GM21528 (cell line): ENCODE data around the gene DCC.
"Not testable (repeated sequence)": the region's sequence is repeated elsewhere in the genome, so short reads cannot be mapped to it uniquely, and the experiment has no call there.

Source experiments
- ATAC-seq: cut with Tn5 transposase; IDR thresholded peaks from one replicate; pipeline ENCODE4 v1.9.1; 2021; ENCODE audit warnings: mild to moderate bottlenecking, moderate library complexity; ENCODE audit not compliant: unreplicated experiment, low FRiP score

The DCC gene

DNA sequence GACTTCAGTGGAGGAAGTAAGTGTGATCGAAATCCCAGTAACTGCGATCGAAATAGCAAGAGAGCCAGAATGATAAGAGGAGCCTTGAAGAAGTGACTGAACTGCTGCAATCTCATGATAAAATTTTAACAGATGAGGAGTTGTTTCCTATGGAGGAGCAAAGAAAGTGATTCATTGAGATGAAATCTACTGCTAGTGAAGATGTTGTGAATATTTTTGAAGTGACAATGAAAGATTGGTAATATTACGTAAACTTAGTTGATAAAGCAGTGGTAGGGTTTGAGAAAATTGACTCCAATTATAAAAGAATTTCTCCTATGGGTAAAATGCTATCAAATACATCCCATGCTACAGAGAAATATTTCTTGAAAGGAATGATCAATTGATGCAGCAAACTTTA lies 1103.8 kb downstream of the DCC start:
- no peak for ATAC-seq

DNA sequence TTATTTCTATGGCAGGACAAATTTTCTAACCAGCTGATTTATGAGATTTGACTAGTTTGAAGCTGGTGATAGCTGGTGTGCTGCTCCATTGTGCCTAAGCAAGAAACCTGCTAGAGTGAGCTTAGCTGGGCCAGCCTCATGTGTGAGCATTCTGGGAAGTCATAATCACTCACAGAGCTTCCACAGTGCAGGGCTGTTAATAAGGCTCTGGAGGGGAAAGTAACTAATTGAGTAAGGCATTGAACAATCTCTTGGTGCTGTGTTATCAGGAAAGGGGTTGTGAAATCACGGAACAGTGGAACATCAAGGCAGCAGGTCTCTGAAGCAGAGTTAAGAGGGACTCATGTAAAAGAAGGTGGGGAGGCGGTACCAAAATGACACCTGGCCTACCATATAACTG lies 1111.9 kb downstream of the DCC start:
- ATAC-seq, result no peak

DNA sequence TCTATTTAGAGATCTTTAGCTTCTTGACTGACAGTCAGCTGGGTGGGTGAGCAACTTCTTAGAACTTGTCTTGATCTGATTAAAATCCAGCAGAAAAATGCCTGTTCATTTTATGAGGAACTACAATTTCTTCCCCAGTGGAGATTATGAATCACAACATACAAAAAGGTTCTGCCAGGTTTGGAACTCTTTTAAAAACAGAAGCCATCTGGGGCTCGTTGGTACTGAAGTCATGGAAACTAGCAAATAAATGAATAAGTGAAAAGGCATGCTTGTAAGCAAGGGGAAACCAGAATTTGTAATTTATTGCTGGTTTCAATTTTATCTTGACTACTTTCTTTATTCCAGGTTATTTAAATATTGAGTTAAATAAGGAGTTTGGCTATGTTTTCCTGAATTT lies 1117.1 kb downstream of the DCC start:
- ATAC-seq, result no peak

DNA sequence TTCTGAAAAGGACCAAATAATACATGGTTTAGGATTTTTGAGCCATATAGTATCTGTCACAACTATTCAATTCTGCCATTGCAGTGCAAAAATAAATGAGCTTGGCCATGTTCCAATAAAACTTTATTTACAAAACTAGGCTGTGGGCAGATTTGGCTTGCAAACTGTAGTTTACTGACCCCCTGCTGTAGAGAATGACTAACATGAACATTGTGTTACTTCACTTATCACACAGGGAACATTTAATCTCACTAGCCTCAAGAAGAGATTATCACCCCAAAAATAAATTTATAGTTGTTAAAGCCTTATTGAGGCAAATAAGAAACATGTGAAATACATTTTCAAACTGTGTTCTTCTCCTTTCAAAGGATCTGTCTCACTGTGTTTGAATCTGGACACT lies 1118.3 kb downstream of the DCC start:
- ATAC-seq, result no peak

DNA sequence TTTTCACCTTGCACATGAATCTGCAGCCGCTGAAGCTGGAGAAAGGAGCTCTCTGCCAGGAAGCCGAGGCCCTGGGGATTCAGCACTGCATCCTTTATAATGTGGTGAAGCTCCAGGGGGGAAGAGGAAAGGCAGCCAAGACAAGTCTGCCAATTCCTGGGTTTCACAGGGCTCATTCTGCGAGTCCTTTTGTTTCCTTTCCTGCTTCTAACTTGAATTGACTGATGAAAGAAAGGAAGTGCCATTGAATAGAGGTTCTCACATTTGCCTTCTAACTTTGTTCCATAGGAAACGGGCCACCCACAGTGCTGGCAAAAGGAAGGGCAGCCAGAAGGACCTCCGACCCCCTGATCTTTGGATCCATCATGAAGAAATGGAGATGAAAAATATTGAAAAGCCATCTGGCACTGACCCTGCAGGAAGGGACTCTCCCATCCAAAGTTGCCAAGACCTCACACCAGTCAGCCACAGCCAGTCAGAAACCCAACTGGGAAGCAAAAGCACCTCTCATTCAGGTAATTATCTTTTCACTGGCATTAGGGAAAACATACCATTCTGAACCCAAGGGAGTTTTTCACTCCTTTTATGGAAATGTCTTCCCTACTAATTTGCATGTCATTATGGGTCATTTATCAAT lies 1119.1 kb downstream of the DCC start:
- ATAC-seq, result no peak

DNA sequence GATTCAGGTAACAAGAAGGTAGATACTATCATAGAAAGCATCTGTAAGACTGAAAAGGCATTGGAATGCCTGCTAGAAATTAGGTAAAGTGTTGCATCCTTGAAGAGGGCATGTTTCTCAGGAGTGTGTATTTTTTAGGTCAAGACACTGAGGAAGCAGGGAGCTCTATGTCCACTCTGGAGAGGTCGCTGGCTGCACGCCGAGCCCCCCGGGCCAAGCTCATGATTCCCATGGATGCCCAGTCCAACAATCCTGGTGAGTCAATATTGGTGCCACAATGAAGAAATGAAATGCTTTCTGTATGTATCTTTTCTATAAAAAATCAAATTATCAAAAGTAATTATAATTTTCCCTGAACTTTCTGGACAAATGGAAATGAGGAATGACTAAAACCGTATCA lies 1127.8 kb downstream of the DCC start:
- no peak for ATAC-seq

DNA sequence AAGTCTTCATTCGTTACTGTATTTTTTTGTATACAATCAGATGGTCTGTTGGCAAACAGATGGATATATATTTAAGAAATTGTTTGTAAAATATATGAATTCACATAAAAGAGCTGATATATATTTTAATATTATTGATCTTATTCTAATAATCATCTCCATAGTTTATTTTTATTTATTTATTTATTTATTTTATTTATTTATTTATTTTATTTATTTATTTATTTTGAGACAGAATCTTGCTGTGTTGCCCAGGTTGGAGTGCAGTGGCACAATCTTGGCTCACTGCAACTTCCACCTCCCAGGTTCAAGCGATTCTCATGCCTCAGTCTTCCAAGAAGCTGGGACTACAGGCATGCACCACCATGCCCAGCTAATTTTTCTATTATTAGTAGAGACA lies 1128.2 kb downstream of the DCC start:
- ATAC-seq, result not testable (repeated sequence)

DNA sequence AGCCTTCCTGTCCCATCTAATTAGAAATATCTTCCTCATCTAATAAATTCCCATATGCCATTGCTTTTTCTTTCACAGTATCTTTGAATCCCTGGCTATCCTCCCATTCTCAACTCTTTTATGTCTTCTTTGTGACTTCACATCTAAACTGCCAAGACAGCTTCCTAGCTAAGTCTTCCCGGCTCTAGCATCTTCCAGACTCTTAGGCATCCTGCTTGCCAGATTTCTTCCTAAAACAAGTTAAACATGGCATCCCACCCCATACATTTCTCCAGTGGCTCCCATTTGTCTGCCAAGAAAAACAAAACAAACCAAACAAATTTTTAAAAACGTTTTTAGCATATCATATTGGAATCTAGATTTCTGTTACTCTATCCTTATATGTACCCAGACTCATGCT lies 1132.5 kb downstream of the DCC start:
- ATAC-seq, result no peak

DNA sequence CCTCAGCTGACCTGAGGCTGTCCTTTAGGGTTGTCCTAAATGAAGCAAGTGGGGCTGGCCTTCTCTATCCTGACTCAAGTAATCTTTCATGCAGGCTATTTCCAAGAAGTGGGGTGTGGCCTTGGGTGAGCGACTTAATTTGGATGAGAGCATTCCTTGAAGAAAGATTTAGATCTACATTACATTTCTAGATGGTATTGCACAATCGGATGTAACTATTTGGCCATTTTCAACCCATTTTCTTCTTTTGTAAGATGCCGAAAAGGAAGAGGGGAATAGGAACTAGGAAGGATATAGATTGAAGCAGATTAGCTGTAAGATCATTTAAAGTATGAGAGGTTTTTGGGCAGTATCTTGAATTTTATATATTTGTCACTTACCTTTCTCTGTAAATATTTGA lies 1138.2 kb downstream of the DCC start:
- no peak for ATAC-seq

DNA sequence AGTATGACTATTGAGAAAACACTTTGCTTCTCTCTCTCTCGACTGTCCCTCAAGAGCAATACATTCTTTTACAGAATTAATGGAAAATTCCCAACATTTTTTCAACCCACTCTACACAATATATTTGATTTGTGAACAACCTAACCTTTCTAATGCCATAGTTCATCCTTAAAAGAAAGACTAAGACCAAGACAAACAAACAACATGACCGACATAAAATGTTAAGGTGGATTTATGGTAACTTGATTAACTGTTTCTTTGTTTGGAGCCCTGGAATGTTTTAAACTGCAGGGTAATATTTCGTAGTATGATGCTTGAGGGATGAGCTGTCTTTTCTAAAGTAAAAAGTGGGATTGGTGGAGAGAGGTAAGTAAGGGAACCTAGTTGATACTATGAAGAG lies 1146.3 kb downstream of the DCC start:
- no peak for ATAC-seq

DNA sequence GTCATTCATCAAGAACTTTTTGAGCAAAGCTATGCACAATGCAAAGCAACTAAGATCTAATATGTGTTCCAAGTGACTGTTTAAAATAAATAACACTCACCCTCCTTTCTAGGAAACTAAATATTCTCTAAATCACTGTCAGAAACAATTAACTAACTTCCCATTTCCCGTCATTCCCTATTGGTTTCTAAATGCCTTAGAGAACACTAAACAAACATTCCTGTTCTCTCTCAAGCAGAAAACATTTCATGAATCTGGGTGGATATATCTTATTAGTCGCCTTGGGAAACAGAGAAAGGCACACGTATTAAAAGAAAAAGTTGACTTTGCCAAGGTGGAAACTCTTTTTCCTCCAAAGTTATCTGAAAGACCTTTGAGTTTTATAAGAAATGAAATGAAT lies 1149.3 kb downstream of the DCC start:
- no peak for ATAC-seq

DNA sequence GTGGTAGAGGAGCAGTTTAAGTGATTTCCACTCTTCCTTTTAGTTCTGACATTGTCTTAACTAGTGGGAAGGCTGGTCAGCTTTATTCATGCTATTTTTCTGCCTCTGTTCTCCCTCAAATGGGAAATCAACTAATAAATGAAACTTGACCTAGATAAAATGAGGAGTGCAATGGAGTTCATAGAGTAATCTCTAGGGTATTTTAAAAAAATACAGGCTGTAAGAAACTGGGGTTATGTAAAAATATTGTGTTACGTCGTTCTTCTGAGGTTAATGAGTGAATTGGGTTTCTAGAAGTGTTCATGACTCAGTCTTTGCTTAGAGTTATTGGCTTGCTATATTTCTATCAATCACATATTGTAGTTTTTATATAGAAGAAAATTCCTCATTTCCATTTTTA lies 1150.0 kb downstream of the DCC start:
- no peak for ATAC-seq

DNA sequence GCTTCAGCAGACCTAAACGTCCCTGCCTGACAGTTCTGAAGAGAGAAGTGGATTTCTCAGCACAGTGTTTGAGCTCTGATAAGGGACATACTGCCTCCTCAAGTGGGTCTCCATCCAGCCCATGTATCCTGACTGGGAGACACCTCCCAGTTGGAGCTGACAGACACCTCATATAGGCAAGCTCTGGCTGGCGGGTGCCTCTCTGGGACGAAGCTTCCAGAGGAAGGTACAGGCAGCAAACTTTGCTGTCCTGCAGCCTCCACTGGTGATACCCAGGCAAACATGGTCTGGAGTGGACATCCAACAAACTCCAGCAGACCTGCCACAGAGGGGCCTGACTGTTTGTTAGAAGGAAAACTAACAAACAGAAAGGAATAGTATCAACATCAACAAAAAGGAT lies 1156.0 kb downstream of the DCC start:
- no peak for ATAC-seq

DNA sequence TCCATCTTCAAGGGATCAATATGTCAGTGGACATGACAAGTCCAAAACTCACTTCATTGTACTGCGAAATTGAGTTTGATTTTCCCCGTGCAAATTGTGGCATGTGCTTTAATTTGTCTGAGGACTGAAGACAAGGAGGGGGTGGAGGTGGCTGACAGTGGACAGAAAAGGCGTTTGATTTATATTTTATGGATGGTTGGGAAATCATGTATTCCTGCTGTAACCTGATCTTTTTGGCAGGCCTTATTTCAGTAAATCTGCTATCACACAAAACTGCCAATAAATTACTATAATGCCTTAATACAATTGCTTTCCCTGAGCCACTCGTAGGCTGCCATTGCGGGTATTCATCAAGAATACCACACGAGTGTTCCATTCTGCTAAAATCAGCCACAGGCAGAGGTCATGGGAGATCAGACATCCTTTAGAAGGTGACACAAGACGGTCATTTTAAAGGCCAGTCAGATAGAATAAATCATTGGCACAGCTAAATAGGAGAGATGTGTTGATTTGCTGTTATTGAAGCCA lies 1164.0 kb downstream of the DCC start:
- no peak for ATAC-seq

DNA sequence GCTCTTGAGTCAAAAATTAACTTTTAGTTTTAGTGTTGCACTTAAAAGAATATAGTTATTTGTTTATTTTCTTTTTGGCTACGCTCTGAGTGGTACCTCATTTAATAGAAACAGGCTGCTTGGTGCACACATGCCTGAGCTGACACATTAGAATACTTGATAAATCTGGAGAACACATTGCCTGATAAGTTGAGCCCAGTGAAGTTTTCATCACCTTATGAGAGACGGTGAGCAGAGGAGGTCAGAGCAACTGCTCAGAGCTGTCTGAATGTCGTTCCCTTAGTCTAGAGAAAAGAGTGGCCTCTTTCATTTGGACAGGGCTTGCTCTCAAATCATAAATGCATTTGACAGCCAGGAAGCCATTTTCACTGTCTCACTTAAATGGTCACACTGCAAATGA lies 1168.5 kb downstream of the DCC start:
- ATAC-seq, result no peak

DNA sequence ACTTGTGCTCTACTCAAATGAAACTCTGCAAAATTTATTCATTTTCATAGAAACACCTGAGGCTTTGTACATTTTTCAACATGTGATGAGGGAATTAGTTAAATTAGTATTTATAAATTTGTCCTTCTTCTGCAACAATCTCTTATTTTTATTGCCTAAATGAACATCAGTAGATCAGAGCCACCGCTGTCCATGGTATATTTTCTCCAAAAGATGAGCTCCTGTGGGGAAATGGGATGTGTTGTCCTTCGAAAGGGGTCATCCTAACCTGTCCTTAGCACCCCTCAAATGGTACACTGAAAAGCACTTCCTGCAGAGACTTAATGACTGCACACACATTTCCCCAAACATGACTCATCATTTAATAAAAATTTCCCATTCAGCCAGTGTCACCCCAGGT lies 1169.9 kb downstream of the DCC start:
- no peak for ATAC-seq

DNA sequence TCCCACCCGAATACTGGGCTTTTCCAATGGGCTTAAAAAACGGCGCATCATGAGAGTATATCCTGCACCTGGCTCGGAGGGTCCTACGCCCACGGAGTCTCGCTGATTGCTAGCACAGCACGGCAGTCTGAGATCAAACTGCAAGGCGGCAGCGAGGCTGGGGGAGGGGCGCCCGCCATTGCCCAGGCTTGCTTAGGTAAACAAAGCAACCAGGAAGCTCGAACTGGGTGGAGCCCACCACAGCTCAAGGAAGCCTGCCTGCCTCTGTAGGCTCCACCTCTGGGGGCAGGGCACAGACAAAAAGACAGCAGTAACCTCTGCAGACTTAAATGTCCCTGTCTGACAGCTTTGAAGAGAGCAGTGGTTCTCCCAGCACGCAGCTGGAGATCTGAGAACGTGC lies 1171.7 kb downstream of the DCC start:
- ATAC-seq, result not testable (repeated sequence)

DNA sequence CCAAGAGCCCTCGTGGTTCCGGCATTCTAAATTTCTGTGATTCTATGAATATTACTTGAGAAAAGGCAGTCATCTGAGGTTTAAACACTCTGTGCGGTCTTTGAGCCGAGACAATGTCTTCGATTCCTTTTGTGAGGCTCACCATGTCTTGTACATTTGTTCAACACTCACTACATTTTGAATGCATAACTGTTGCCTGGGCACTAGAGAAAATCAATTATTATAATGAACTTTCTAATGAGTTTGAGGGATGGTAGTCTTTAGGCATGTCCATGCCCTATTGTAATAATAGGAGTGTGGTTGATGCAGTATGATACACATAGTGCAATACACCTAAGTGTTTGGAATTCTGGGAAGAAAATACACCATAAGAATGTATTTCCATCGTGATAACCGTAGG lies 1181.1 kb downstream of the DCC start:
- no peak for ATAC-seq

DNA sequence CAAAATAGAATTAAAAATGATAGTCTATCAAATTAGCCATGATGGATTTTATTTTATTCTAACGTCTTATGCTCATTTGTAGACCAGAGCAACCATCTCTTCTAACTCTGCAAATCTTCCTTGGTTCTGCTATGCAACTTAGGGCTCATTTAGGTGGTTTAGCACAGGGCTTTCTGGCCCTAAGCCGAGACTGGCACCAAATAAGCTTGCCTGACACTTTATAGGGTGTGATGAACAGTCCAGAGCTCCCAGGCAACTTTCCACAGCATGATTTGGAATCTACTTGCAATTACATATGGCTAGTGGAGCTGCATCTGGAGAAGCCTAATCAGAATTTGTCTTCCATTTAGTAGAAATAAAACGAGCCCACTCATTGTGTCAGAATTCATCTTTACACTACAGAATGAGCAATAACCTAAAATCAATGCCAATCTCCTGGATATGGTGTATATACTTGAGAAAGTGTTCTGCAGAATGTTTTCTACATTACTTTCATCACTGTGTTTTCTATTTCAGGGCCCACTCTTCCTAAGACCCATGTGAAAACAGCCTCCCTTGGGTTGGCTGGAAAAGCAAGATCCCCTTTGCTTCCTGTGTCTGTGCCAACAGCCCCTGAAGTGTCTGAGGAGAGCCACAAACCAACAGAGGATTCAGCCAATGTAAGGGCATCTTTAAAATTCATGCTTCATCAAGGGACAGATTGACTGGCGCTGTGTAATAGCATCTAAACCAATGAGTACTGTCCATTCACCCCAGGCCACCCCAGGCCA lies 1186.3 kb downstream of the DCC start:
- no peak for ATAC-seq

DNA sequence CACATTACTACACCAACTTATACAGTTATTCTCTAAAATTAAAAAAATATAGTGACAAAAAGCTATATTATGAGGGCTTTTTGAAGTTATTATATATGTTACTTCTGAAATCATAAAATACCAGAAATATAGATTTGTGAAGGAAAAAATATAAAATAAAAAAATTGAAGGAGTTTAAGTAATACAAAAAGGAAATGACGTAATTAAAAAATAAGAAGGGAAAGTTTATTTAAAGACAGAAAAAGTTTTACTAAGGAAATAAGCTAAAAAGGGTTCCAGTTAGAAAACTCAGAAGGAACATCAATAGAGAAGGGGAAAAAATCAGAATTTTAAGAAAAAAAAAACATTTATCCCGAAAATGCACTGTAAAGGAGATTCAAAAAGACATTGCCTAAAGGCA lies 1187.4 kb downstream of the DCC start:
- no peak for ATAC-seq

DNA sequence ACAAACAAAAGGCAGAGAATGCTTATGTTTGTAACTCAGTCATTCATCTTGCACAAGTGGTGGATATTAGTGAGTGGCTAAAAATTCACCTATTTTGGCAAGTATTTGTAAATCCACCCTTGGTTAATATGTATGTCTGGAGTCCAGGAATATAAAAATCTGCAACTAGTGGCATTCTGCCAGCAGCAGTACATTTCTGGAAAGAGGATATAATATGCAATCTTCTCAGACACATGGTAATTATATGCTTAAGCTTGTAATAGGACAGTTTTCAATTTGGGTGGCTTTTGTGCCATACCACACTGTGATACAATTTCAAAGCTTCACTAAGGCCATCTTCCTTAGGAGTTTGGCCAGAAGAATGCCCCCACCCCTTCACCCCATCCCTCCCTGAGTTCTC lies 1191.2 kb downstream of the DCC start:
- no peak for ATAC-seq

DNA sequence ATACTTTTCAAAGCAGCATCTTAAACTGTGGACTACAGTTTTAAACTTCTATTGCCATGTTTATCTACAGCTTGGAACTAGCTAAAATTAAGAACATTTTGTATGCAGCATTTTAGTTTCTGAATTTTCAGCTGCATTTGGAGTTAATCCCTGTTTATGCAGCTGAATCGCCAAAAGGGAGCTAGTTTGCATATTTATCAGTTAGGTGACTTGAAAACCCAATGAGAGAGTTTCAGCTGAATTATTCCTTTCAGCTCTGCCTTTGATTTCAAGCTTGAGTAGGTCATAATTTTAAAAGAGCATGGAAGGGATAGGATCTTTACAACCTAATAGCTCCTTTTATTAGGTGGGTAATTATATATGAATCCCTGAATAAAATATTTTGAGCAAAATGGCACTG lies 1191.9 kb downstream of the DCC start:
- ATAC-seq, result no peak
